Stimulated activated CD4-positive, alpha-beta T cell treated with anti-CD3 and anti-CD28 coated beads, TNF-alpha, amount 100 ng/mL, for 1 hour (primary cell): ENCODE data around the gene KIAA1328.

Experiments
- DNase-seq, 3 donors: peaks; one replicate each; pipeline ENCODE4 v3.0.0-alpha.2; 2020; ENCODE audit warnings: low read depth in 3 of 3, low spot score in 1 of 3

The KIAA1328 gene

GRCh38 chr18:37249895-37250618 is 421.1 kb downstream of the KIAA1328 start:
- no peak for DNase-seq

- no peak for DNase-seq
These were observed 422.8 kb downstream of the KIAA1328 start for GRCh38 chr18:37251679-37252078.

GRCh38 chr18:37252342-37252741 is 423.4 kb downstream of the KIAA1328 start:
- no peak for DNase-seq

GRCh38 chr18:37252854-37253393 is 424.0 kb downstream of the KIAA1328 start:
- DNase-seq: no peak

- no peak for DNase-seq
These were observed 424.7 kb downstream of the KIAA1328 start for GRCh38 chr18:37253394-37254235.

- DNase-seq: no peak
These were observed 425.4 kb downstream of the KIAA1328 start for GRCh38 chr18:37254236-37254754.

GRCh38 chr18:37254973-37255372 is 426.0 kb downstream of the KIAA1328 start:
- no peak for DNase-seq

- no peak for DNase-seq
These were observed 429.2 kb downstream of the KIAA1328 start for GRCh38 chr18:37258131-37258530.

GRCh38 chr18:37258819-37259218 is 429.9 kb downstream of the KIAA1328 start:
- DNase-seq: no peak

GRCh38 chr18:37259711-37260110 is 430.8 kb downstream of the KIAA1328 start:
- DNase-seq: no peak

GRCh38 chr18:37260367-37261093 is 431.6 kb downstream of the KIAA1328 start:
- no peak for DNase-seq

- no peak for DNase-seq
These were observed 432.4 kb downstream of the KIAA1328 start for GRCh38 chr18:37261246-37261840.

- DNase-seq: no peak
These were observed 433.1 kb downstream of the KIAA1328 start for GRCh38 chr18:37261988-37262387.

GRCh38 chr18:37264956-37265355 is 436.0 kb downstream of the KIAA1328 start:
- no peak for DNase-seq

GRCh38 chr18:37265382-37265781 is 436.5 kb downstream of the KIAA1328 start:
- DNase-seq: no peak

- no peak for DNase-seq
These were observed 437.4 kb downstream of the KIAA1328 start for GRCh38 chr18:37266290-37266689.

GRCh38 chr18:37270038-37270665 is 441.2 kb downstream of the KIAA1328 start:
- DNase-seq: no peak

- DNase-seq: no peak
These were observed 441.7 kb downstream of the KIAA1328 start for GRCh38 chr18:37270666-37271052.

GRCh38 chr18:37272226-37272625 is 443.3 kb downstream of the KIAA1328 start:
- DNase-seq: no peak

- DNase-seq: no peak
These were observed 443.9 kb downstream of the KIAA1328 start for GRCh38 chr18:37272841-37273240.
